ENCODE measurements around the gene OOEP.
A peak's percentile ranks its signal among the peaks of the same experiment; 100 is the strongest.
"Not testable (repeated sequence)": the region's sequence is repeated elsewhere in the genome, so short reads cannot be mapped to it uniquely, and the experiment has no call there.

OOEP gene

DNA sequence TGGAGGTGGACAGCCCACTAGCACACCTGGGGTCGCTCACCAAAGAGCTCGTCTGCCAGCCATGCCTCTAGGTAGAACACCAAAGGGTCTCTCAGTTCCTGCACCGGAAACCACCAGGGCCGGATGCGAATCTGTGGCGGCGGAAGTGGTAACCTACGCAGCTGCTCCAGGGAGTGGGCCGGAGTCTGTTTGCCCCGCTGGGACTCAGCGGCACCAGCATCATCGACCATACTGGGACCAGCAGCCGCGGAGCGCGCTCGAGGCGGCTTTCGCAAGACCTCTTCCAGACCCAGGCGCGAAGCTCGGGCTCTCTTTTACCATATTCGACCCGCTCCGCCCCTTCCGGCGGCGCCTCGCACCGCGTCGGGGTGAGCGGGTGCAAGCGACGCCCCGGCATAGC is at the start of gene OOEP:
Gene OOEP (minus strand): TSS at position 335 of the 400 bp plus-strand sequence. CDS start 105 bp downstream, at position 230.
- no peak for DNase-seq

DNA sequence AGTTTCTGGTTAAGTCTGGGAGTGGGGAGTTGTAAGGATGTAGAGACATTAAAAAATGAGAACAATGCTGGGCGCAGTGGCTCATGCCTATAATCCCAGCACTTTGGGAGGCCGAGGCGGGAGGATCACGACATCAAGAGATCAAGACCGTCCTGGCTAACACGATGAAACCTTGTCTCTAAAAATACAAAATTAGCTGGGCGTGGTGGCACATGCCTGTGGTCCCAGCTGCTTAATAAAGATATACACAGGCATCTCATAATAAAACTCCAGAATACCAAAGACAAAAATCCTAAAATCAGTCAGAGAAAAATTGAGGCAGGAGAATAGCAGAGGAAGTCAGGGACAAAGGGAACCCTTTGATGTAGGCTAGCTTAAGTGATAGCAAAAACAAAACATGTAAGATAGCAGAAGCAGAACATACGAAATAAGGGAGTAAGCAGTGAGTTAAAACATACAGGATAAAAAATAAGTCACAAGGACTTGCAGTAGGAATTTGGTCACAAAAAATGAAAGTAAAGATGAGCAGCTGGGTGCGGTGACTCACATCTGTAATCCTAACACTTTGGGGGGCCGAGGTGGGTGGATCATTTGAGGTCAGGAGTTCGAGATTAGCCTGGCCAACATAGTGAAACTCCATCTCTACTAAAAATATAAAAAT is 48.5 kb upstream of the OOEP start:
- no peak for DNase-seq

DNA sequence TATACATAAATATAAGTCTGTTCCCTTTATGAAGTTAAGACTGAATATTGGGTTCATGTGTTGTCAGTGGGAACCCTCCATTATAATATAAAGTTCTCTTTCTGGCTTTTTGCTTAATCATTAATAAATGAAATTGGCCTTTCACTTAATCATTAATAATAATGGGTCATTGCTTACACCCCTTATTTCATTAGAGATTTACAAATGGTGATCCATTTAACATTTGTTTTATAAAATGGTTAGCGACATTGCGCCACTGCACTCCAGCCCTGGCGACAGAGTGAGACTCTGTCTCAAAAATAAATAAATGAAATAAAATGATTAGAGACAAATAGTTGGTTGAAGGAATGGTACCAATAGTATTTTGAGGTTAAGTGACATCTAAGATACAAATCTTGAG is 43.4 kb upstream of the OOEP start:
- DNase-seq, result no peak

DNA sequence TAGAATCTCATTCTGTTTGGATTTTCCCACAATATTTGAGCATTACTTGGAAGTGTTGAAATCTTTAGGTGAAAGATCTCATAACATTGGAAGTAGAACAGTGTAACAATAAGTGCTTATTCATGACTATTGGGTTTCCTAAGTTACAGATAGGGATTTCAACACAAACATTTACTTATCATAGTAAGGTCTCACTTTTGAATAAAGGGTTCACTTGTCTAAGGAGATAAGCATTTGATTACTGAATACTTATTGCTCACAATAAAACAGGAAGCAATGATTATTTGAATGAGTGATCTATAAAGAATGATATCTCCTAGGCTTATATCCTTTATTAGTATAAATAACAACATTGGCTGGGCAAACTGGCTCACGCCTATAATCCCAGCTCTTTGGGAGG is 39.7 kb upstream of the OOEP start:
- DNase-seq, result no peak

DNA sequence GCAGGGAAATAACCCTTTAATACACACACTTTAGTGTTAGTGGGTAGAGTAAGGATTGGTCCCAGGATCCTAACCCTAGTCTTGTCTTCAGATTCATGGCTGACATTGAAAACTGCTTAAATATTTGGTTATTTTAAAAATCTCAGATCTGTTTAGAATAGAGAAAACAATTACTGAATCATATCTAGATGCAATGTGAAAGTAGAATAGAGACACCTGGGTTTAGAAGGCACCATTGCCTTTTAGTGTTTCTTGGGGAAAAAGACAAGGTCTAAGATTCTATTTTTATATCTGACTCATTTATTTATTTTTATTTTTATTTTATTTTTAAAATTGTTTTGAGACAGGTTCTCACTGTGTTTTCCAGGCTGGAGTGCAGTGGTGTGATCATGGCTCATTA is 31.0 kb upstream of the OOEP start:
- DNase-seq, result no peak

DNA sequence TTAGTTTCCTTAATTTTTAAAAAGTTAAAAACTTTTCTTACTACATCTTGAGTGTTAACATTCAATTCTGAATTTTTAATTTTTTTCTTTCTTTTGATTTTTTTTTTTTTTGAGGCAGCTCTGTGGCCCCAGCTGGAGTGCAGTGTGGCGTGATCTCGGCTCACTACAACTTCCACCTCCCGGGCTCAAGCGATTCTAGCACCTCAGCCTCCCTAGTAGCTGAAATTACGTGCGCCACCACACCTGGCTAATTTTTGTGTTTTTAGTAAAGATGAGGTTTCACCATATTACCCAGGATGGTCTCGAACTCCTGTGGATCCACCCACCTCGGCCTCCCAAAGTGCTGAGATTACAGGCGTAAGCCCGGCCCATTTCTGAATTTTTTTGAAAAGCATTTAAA is 26.2 kb upstream of the OOEP start:
- DNase-seq, result no peak

DNA sequence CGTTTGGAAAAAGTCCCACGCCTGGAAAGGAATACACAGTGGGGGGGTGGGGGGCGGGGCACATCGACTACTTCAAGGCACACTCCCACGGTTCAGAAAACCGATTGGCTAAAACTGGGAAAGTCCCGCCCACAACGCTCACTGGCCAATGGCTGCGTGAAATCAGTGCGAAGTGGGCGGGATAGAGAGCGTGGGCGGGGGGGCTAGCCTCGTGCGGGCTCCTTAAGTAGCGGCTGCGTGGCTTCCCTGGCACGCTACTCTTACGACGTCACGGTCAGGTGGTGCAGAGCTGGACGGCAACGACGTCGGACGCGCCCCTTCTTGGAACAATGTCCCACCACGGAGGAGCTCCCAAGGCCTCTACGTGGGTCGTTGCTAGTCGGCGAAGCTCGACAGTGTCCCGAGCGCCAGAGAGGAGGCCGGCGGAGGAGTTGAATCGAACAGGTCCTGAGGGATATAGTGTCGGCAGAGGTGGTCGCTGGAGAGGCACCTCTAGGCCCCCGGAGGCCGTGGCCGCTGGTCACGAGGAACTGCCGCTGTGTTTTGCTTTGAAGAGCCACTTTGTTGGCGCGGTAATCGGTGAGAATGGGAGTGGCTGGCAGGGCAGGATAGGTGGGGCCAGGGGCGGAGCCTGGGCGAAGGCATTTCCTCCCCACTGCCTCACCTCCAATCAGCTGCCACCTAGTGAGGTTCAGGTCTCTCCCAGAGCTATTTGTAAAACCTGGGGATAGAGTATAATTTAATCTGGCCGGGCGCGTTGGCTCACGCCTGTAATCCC is 25.1 kb upstream of the OOEP start, which contains the start of gene DDX43:
Gene DDX43 (plus strand): TSS at position 252 of the 778 bp plus-strand sequence. CDS start 78 bp downstream, at position 330.
- DNase-seq, result peak; percentile 42

DNA sequence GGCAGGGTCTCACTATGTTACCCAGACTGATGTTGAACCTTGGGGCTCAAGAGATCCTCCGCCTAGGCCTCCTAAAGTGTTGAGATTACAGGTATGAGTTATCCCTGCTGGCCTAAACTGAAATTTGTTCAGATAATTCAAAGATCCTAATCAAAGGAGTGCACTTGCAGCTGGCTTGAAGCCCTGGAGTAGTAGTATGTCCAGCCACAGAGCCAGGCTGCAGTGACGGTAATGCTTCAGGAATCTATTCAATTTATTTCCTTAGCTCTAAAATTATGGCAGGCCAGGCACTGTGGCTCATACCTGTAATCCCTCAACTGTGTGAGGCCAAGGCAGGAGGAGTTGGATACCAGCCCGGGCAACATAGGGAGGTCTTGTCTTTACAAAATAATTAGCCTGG is 23.6 kb upstream of the OOEP start:
- no peak for DNase-seq

DNA sequence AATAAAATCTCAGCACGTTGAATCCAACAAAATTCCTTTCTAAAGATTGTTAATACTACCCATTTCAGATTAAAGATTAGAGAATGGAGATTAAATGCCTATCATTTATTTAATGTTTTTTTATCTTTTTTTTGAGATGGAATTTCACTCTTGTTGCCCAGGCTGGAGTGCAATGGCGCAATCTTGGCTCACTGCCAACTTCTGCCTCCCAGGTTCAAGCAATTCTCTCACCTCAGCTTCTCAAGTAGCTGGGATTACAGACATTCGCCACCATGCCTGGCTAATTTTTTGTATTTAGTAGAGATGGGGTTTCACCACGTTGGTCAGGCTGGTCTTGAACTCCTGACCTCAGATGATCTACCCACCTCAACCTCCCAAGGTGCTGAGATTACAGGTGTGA is 22.5 kb upstream of the OOEP start:
- not testable (repeated sequence) for DNase-seq

DNA sequence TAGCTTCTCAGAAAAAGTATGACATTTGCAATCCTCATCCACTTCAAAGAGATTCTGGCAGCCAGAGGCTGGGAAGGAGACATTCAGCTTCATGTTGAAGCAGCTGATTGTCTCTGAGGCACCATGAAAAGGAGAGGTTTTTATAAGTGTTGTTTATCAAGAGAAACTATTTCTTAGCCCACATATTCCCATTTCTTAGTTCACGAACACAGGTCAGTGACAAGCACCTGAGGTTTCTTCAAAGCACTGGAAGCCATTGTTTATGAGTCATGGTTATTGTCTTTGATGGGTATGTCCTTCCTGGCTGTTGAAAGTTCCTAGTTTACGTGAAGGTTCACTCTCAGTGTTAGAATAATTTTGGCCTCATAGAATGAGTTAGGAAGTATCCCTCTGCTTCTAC is 22.0 kb upstream of the OOEP start:
- no peak for DNase-seq

DNA sequence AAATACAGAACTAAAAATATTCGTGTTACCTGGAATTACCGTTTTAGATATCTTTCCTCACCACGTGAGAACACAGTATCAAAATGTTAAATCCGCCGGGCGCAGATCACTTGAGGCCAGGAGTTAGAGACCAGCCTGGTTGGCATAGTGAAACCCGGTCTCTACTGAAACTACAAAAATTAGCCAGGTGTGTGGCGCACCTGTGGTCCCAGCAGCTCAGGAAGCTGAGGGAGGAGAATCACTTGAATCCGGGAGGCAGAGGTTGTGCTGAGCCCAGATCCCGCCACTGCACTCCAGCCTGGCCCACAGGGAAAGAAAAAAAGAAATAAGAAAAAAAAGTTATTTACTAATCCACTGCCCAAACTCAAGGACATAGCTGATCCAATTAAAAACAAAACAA is 20.2 kb upstream of the OOEP start:
- DNase-seq, result no peak

DNA sequence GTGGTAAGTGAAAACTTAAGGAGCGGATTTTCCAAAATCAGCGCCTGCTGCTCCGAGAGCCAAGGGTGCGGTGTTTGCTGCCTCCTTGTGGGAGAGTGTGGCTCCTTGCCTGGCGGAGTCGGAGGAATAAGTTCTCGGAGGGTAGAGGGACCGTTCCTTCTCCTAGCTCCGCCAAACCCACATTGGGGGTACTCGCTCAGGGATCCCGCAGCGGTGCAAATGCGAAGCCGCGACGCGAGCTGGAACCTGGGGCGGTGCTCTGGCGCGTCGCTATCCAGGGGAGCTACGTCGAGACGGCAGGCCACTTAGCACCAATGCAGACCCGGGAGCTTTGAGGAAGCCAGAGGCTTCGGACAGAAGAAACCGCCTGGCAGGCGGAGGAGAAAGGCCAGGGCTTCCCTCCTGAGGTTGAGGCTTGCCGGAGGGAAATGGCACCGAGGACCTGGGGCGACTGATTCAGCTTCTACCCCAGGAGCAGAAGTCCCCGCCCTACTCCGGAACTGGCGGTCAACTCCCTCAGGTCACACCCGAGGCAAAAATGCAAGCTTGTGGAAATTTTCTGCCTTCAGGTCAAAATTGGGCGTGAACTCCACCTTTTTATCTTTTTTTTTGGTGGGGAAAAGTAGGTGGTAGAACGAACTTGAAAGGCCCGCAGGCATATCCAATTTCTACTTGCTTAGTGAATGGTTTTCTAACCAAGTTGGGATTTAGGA is 19.3 kb upstream of the OOEP start:
- DNase-seq, result peak; percentile 36

DNA sequence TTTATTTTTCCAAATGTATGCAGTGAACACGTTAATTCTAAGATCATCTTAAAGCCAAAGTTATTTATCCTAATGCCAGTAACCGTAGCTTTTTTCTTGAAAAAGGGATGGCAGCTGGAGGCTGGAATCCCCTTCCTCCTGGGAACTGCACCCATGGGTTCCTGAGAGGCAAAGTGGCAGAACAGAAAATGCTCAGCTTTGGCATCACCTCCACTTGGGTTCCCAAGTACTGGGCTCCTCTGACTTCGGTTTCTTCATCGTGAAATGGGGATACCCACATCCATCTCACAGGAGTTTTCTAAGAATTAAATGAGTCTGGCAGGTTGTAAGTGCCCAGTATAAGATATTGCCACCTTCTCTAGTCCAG is 18.7 kb upstream of the OOEP start:
- DNase-seq, result no peak

DNA sequence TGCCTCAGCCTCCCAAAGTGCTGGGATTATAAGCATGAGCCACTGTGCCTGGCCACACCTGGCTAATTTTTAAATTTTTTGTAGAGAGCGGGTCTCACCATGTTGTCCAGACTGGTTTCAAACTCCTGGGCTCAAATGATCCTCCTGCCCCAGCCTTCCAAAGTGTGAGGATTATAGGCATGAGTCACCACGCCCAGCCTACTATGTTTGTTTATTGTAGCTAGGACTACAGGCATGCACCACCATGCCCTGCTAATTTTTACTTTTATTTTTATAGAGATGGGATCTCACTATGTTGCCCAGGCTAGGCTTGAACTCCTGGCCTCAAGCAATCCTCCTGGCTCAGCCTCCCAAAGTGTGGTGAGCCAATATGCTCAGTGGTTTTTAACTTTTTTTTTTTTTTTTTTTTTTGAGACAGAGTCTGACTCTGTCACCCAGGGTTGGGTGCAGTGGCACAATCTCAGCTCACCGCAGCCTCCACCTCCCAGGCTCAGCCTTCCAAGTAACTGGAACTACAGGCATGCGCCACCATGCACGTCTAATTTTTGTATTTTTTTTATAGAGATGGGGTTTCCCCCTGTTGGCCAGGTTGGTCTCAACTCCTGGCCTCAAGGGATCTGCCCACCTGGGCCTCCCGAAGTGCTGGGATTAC is 12.9 kb upstream of the OOEP start:
- DNase-seq, result no peak

DNA sequence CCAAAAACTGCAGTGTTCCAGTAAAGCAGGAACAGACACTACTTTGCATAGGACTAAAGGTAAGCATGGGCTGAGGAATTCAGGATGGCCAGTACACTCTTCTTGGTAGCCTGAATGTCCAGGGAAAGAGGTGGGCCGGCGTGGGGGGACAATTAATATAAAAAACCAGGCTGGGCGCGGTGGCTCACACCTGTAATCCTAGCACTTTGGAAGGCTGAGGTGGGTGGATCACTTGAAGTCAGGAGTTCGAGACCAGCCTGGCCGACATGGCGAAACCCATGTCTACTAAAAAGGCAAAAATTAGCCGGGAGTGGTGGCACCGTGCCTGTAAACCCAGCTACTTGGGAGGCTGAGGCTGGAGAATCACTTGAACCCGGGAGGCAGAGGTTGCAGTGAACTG is 11.8 kb upstream of the OOEP start:
- not testable (repeated sequence) for DNase-seq

DNA sequence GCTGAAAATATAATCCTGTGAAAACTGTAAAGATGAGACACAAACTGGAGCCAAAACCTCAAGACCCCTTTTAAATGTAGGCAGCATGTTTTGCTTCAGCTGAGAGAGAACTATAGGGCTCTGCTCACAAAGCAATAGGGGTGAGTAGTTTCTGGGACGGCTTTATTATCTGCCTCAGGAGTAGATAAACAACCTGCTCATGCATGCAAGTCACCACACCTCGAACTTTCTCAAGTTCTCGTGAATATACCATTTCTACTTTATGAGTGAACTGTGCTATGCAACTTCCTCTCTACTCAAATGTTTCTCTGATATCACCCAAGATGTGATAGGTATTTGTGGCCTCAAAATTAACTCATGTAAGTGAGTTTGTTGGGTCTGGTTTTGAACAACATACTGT is 7.5 kb upstream of the OOEP start:
- no peak for DNase-seq

DNA sequence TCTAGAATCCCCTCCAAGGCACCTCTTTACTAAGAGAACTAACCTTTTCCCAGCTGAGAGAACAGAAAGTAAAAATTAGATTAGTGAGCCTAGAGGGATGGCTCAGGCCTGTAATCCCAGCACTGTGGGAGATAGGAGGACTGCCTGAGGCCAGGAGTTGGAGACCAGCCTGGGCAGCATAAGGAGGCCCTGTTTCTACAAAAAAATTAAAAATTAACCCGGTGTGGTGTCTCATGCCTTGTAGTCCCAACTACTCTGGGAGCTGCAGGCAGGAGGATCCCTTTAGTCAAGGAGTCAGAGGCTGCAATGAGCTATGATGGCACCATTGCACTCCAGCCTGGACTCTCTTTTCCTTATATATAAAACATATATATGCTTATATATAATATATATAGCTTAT is 5.5 kb upstream of the OOEP start:
- DNase-seq, result no peak

DNA sequence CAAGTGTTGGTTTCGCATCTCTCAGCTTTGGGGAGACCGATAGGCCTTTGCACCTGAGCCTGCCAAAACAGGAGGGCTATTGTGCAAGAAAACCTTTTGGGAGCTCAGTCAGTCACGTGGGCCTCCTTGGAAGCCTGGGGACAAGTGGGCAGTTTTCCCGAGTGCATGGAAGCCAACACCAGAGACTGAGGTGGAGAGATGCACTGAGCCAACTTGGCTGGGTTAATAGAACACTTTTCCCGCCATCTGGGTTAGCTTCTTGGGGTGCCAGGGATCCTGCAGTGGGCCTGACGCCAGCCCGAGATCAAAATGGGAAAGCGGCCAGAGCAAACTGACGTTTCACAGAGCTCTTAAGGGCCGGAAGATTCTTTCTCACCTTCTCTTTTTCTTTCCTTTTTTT is 2.8 kb upstream of the OOEP start:
- DNase-seq, result no peak

DNA sequence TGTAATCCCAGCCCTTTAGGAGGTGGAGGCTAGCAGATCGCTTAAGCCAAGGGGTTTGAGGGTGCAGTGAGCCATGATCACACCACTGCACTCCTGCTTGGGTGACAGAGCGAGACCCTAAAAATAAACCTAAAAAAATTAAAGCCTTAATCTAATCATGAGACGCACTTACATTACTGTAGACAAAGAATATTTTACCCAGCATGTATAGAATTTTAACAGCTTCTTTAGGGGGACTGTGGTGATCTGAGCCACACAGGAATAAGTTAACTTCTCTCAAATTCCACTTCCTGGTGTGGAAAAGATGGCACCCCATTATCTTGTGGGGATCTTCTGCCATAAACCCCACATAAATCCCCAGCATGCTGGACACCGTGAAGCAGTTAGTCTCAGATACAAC is 2.3 kb upstream of the OOEP start:
- DNase-seq, result no peak

DNA sequence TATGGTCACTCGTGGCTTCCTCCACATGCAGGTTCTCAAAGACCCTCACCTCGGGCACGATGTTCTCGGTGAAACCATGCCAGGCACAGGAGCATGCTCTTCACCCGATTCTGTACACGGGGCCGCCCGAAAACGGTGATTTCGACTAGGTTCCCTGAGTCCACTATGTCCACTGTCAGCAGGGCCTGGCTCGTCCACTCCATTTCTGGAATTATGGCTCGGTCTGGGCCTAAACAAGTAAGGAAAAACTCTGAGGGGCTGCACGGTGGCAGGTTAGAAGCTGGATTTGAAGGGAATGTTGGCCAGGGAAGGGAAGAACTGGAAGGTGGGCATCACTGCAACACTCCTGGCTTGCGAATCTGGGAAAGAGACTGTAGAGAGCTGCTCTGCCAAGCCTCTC is 540 bp downstream of the OOEP start:
- DNase-seq, result no peak

DNA sequence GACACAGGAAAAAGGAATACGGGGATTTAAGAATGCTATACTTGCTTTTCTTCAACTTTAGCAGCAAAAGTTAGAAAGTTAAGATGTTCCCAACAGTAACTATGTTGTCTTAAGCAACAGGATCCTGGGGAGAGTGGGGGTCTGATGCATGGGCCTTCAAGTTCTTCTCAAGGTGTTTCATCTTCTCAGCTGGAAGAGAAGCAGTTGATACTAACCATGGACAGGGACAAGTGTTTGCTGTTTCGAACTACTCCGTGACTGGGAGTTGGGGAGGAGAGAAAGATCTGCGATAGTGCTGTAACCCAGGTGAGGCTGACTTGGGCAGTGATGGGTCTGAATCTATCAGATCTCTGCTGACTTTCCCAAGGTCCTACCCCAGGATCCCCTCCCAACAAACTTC is 1.0 kb downstream of the OOEP start:
- DNase-seq, result no peak

DNA sequence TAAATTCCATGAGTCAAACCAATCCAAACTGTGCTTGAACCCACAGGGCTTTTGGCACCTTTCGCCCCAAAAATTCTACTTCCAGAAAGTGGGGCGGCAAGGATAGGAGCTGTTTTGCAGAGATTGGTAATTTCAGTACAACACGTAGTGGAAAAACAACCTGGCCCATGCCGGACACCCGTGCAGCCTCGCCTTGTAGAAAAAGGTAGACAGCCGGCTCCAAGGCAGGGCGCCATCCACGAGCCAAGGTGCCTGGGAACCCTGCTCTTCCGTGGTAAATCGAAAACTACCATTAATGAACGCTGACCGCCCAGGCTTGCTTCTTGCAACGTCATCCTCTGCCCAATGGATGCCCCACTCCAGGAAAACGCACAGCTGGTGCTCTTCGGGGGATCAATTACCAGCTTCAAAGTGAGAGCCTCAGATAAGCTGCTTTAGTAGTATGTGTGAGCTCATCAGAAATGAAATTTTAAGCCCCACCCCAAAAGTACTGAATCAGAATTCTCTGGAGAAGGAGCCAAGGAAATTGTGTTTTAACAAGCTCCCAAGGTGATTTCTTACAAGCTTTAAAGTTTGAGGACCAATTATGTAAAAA is 1.8 kb downstream of the OOEP start:
- no peak for DNase-seq

DNA sequence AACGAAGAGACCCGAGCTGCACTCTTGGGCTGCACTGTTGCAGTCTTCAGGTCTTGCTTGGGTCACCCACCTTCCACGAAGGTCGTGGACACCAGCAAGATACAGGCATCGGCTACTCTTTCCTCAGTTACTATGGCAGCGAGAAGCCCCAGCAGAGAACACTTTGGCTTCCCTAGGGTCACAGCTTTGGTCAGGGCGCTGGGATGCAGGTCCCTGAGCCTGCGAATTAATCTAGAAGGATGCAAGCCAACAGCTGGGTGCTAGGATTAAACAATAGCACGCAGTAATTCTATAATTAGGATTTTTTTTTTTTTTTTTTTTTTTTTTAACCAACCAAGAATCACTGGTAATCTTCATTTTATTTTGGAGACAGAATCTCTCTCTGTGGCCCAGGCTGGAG is 5.1 kb downstream of the OOEP start:
- no peak for DNase-seq

All from stimulated activated CD4-positive, alpha-beta T cell treated with anti-CD3 and anti-CD28 coated beads, Interleukin-4, amount 100 ng/mL, for 1 hour (primary cell).